Neural cell (in vitro differentiated cells): ENCODE measurements around the gene RHOC.

ENCODE experiments used
- CTCF ChIP-seq: fragments of 450-650 bp; IDR thresholded peaks from 2 replicates; pipeline ENCODE4 v1.5.1; 2014; ENCODE audit warnings: antibody characterized with exemption, mild to moderate bottlenecking, moderate library complexity; ENCODE audit not compliant: poor library complexity, severe bottlenecking
- EP300 ChIP-seq: fragments of 450-650 bp; conservative IDR thresholded peaks from 2 replicates; pipeline ENCODE4 v1.6.1; 2014; ENCODE audit warnings: antibody characterized with exemption, mild to moderate bottlenecking, moderate library complexity; ENCODE audit not compliant: poor library complexity, severe bottlenecking
- EZH2 ChIP-seq: fragments of 200-600, 300-800 bp; shearing (Covaris generic), sonication (generic); IDR thresholded peaks from 2 replicates; pipeline ENCODE4 v1.6.1; 2014; ENCODE audit warnings: antibody characterized with exemption, low read length, borderline replicate concordance, mild to moderate bottlenecking; ENCODE audit not compliant: insufficient read depth, poor library complexity, severe bottlenecking
- MXI1 ChIP-seq: fragments of 450-650 bp; conservative IDR thresholded peaks from 2 replicates; pipeline ENCODE4 v1.6.1; 2014; ENCODE audit warnings: antibody characterized with exemption, mild to moderate bottlenecking; ENCODE audit not compliant: poor library complexity, severe bottlenecking
- POLR2AphosphoS5 ChIP-seq: IDR thresholded peaks from 2 replicates; pipeline ENCODE4 v1.6.1; 2012
- RAD21 ChIP-seq: fragments of 450-650 bp; conservative IDR thresholded peaks from 2 replicates; pipeline ENCODE4 v1.6.1; 2014; ENCODE audit warnings: antibody characterized with exemption, mild to moderate bottlenecking, moderate library complexity
- REST ChIP-seq: IDR thresholded peaks from 2 replicates; pipeline ENCODE4 v1.6.1; 2012; ENCODE audit warnings: borderline replicate concordance
- TAF1 ChIP-seq: IDR thresholded peaks from 2 replicates; pipeline ENCODE4 v1.6.1; 2012; ENCODE audit warnings: low read depth

- TF ChIP-seq POLR2AphosphoS5 = no peak
- no peak for TF ChIP-seq RAD21
- TF ChIP-seq EZH2 = no peak
- no peak for TF ChIP-seq EP300
- no peak for TF ChIP-seq TAF1
- TF ChIP-seq CTCF = no peak
- TF ChIP-seq REST = no peak
- no peak for TF ChIP-seq MXI1
Measured at GRCh38 chr1:112723511-112723839, 16.5 kb upstream of the RHOC start.
